ENCODE data around the gene STAT5A. TPM values are rescaled to one million over a fixed set of nuclear protein-coding genes. Genes with fewer than 3 reads are reported as not detected.
"Not testable (repeated sequence)": the region's sequence is repeated elsewhere in the genome, so short reads cannot be mapped to it uniquely, and the experiment has no call there.

STAT5A gene
- total RNA-seq, 1 experiment from 2014 or later, result 3.4 TPM

DNA sequence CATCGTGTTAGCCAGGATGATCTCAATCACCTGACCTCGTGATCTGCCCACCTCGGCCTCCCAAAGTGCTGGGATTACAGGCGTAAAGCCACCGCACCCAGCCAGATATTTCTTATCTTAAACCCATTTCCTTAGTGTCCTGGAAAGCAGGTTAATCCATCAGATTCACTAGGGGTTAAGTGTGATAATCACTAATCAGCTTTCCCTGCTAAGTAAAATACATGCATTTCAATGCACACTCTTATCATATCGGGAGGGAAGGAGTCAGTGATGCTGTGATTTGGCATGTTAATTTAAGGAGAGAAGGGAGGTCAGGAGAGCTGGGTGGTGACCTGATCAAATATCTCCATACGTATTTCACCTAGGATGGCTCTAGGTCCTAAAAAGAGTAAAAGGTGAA lies 70.8 kb downstream of the STAT5A start:
- Histone ChIP-seq H3K79me2 (ENCODE audit: low read depth) (peaks cover 35% of the 10 kb centered on the region), H3K4me3 (no peak overlapping the region), H3K9me3 (ENCODE audit: insufficient read depth, low read depth) (no peaks in the 10 kb centered on the region), H3F3A (ENCODE audit: insufficient read depth, low read depth) (peaks cover 7% of the 10 kb centered on the region; the same call in 1 of the 2 replicates), H3K27me3 (ENCODE audit: insufficient read depth, low read depth) (no peaks in the 10 kb centered on the region), H3K4me1 (replicated peaks; ENCODE audit: insufficient read depth) (no peaks in the 10 kb centered on the region), H3K9me2 (ENCODE audit: insufficient read depth) (no peaks in the 10 kb centered on the region), H3K4me2 (no peak overlapping the region), H2AFZ (no peak overlapping the region), H3K36me3 (ENCODE audit: low read depth) (no peaks in the 10 kb centered on the region), H3K27ac (no peak overlapping the region), H4K20me1 (ENCODE audit: insufficient read depth) (peaks cover 11% of the 10 kb centered on the region)
- no peak for TF ChIP-seq EZH2 (IDR thresholded peaks at IDR 0.05; ENCODE audit: low read depth)
- TF ChIP-seq, protein P1, sequence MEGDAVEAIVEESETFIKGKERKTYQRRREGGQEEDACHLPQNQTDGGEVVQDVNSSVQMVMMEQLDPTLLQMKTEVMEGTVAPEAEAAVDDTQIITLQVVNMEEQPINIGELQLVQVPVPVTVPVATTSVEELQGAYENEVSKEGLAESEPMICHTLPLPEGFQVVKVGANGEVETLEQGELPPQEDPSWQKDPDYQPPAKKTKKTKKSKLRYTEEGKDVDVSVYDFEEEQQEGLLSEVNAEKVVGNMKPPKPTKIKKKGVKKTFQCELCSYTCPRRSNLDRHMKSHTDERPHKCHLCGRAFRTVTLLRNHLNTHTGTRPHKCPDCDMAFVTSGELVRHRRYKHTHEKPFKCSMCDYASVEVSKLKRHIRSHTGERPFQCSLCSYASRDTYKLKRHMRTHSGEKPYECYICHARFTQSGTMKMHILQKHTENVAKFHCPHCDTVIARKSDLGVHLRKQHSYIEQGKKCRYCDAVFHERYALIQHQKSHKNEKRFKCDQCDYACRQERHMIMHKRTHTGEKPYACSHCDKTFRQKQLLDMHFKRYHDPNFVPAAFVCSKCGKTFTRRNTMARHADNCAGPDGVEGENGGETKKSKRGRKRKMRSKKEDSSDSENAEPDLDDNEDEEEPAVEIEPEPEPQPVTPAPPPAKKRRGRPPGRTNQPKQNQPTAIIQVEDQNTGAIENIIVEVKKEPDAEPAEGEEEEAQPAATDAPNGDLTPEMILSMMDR (conservative IDR thresholded peaks at IDR 0.05), result no peak
- no TSS peak for BruUV-seq (replicated peaks)
- POLR2A ChIA-PET (ENCODE audit: unreplicated experiment), result no interaction called here
- no peak for DNase-seq
- CTCF ChIA-PET, result no interaction called here
- intact Hi-C loops (cut with micrococcal nuclease; ENCODE audit: unreplicated experiment), result no loop called here

DNA sequence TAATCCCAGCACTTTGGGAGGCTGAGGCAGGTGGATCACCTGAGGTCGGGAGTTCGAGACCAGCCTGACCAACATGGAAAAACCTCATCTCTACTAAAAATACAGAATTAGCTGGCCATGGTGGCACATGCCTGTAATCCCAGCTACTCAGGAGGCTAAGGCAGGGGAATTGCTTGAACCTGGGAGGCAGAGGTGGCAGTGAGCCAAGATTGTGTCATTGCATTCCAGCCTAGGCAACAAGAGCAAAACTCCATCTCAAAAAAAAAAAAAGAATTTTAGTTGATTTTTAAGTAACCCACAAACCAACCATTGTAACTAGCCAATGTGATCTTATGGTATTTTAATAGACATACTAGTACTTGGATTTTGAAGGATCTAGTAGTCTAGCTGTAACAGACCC lies 72.1 kb downstream of the STAT5A start:
- BruUV-seq (replicated peaks); H3K4me3 ChIP-seq; POLR2A ChIA-PET (ENCODE audit: unreplicated experiment); H3K27ac ChIP-seq; H3K36me3 ChIP-seq (ENCODE audit: low read depth); intact Hi-C loops (cut with micrococcal nuclease; ENCODE audit: unreplicated experiment); H4K20me1 ChIP-seq (ENCODE audit: insufficient read depth); H3K27me3 ChIP-seq (ENCODE audit: insufficient read depth, low read depth); H3K9me3 ChIP-seq (ENCODE audit: insufficient read depth, low read depth); H3K4me1 ChIP-seq (replicated peaks; ENCODE audit: insufficient read depth); H3K4me2 ChIP-seq; H2AFZ ChIP-seq; H3F3A ChIP-seq (ENCODE audit: insufficient read depth, low read depth); H3K9me2 ChIP-seq (ENCODE audit: insufficient read depth): not testable (repeated sequence)
- DNase-seq, result peak in 1 of 2 experiments; percentile 31
- CTCF ChIA-PET, result interaction anchor here (0.7 kb wide), 1 partner anchor 20 kb away, joined by 5 read pairs; no protein-coding TSS in a partner anchor
- peaks cover 43% of the 10 kb centered on the region for H3K79me2 ChIP-seq (ENCODE audit: low read depth)

Other genes with a start within 250 kb of the STAT5A start
- 3.4 and 3.7 TPM in 2 replicates for gene C17orf113, start 237.9 kb upstream of the STAT5A start, total RNA-seq (2021)
- gene ZNF385C, start 190.0 kb upstream of the STAT5A start, total RNA-seq (2021), result 1.7 and 2.1 TPM in 2 replicates
- gene DHX58, start 175.8 kb upstream of the STAT5A start, total RNA-seq (2021), result 17.9 and 26.0 TPM in 2 replicates
- 42.1 and 47.6 TPM in 2 replicates for gene KAT2A, start 167.1 kb upstream of the STAT5A start, total RNA-seq (2021)
- gene HSPB9, start 165.7 kb upstream of the STAT5A start, total RNA-seq (2021), result 0.33 TPM in 1 of 2 replicates, not detected in the other
- 97.0 and 120 TPM in 2 replicates for gene RAB5C, start 133.5 kb upstream of the STAT5A start, total RNA-seq (2021)
- not detected in 2 replicates for gene KCNH4, start 107.4 kb upstream of the STAT5A start, total RNA-seq (2021)
- gene HCRT, start 103.0 kb upstream of the STAT5A start, total RNA-seq (2021), result not detected in 2 replicates
- 21.5 and 28.6 TPM in 2 replicates for gene GHDC, start 94.0 kb upstream of the STAT5A start, total RNA-seq (2021)
- gene STAT5B, start 12.1 kb upstream of the STAT5A start, total RNA-seq (2021), result 19.5 and 21.1 TPM in 2 replicates
- gene STAT3, start 99.9 kb downstream of the STAT5A start, total RNA-seq (2021), result 65.2 and 74.6 TPM in 2 replicates
- gene CAVIN1, start 134.8 kb downstream of the STAT5A start, total RNA-seq (2021), result 154 and 170 TPM in 2 replicates
- 39.4 and 55.1 TPM in 2 replicates for gene ATP6V0A1, start 170.4 kb downstream of the STAT5A start, total RNA-seq (2021)
- 18.2 and 20.6 TPM in 2 replicates for gene NAGLU, start 247.7 kb downstream of the STAT5A start, total RNA-seq (2021)

Measured in PC-9 (cell line).